GM18868 (cell line): Measurements from ENCODE around the gene C9orf152.

Experiments used
- ATAC-seq: cut with Tn5 transposase; IDR thresholded peaks from one replicate; pipeline ENCODE4 v1.9.1; 2021; ENCODE audit warnings: mild to moderate bottlenecking, moderate library complexity; ENCODE audit not compliant: unreplicated experiment

The C9orf152 gene

GRCh38 chr9:110183208-110184145 is 24.5 kb downstream of the C9orf152 start:
- peak; percentile 84 for ATAC-seq

- ATAC-seq, result no peak
Measured at GRCh38 chr9:110180511-110181434, 27.2 kb downstream of the C9orf152 start.

GRCh38 chr9:110179734-110180133 is 28.2 kb downstream of the C9orf152 start:
- no peak for ATAC-seq

- no peak for ATAC-seq
Measured at GRCh38 chr9:110178281-110178680, 29.7 kb downstream of the C9orf152 start.

- no peak for ATAC-seq
Measured at GRCh38 chr9:110175275-110175968, 32.5 kb downstream of the C9orf152 start.

- ATAC-seq, result no peak
Measured at GRCh38 chr9:110173322-110173642, 34.7 kb downstream of the C9orf152 start.

- no peak for ATAC-seq
Measured at GRCh38 chr9:110170357-110171257, 37.4 kb downstream of the C9orf152 start.

GRCh38 chr9:110168486-110168885 is 39.5 kb downstream of the C9orf152 start:
- ATAC-seq, result no peak

- ATAC-seq, result peak; percentile 59
Measured at GRCh38 chr9:110161940-110162339, 46.0 kb downstream of the C9orf152 start.

- ATAC-seq, result no peak
Measured at GRCh38 chr9:110160685-110161084, 47.3 kb downstream of the C9orf152 start.

GRCh38 chr9:110160123-110160522 is 47.8 kb downstream of the C9orf152 start:
- ATAC-seq, result no peak

GRCh38 chr9:110157823-110158664 is 49.9 kb downstream of the C9orf152 start:
- ATAC-seq, result peak; percentile 34

- peak; percentile 71 for ATAC-seq
Measured at GRCh38 chr9:110156902-110157301, 51.1 kb downstream of the C9orf152 start.

GRCh38 chr9:110156416-110156815 is 51.5 kb downstream of the C9orf152 start:
- ATAC-seq, result no peak

GRCh38 chr9:110155751-110156150 is 52.2 kb downstream of the C9orf152 start:
- ATAC-seq, result no peak

GRCh38 chr9:110153431-110153830 is 54.5 kb downstream of the C9orf152 start:
- no peak for ATAC-seq

- ATAC-seq, result no peak
Measured at GRCh38 chr9:110152704-110153374, 55.1 kb downstream of the C9orf152 start.
